Neuronal stem cell (in vitro differentiated cells): ENCODE measurements around the gene PROSER2.

ENCODE experiments used
- DNase-seq: peaks from one replicate; pipeline ENCODE4 v3.0.0-alpha.2; 2013; ENCODE audit warnings: low spot score
- H2AFZ ChIP-seq: one replicate; pipeline ENCODE4 v1.6.1; 2013; ENCODE audit warnings: mild to moderate bottlenecking, low read length, inconsistent platforms
- H2AK5ac ChIP-seq: 2 replicates; pipeline ENCODE4 v1.6.1; 2013; ENCODE audit warnings: low read depth, mild to moderate bottlenecking, inconsistent platforms, low read length, moderate library complexity, mixed read lengths
- H2BK120ac ChIP-seq: 2 replicates; pipeline ENCODE4 v1.6.1; 2013; ENCODE audit warnings: low read depth, mild to moderate bottlenecking, inconsistent platforms, low read length, moderate library complexity, mixed read lengths
- H2BK12ac ChIP-seq: one replicate; pipeline ENCODE4 v1.6.1; 2013; ENCODE audit warnings: low read length, inconsistent platforms
- H2BK15ac ChIP-seq: 2 replicates; pipeline ENCODE4 v1.6.1; 2013; ENCODE audit warnings: mild to moderate bottlenecking, low read length, inconsistent platforms, mixed read lengths
- H2BK5ac ChIP-seq: one replicate; pipeline ENCODE4 v1.6.1; 2013; ENCODE audit warnings: inconsistent platforms, mild to moderate bottlenecking, low read length, moderate library complexity
- H3K14ac ChIP-seq: one replicate; pipeline ENCODE4 v1.6.1; 2013; ENCODE audit warnings: low read length, inconsistent platforms
- H3K18ac ChIP-seq: 2 replicates; pipeline ENCODE4 v1.6.1; 2013; ENCODE audit warnings: low read length, inconsistent platforms
- H3K23ac ChIP-seq: 2 replicates; pipeline ENCODE4 v1.6.1; 2013; ENCODE audit warnings: low read depth, mild to moderate bottlenecking, mixed read lengths, low read length, inconsistent platforms; ENCODE audit not compliant: poor library complexity
- H3K27ac ChIP-seq: replicated peaks from 3 replicates; pipeline ENCODE4 v1.5.1; 2013; ENCODE audit warnings: low read length, inconsistent platforms
- H3K27me3 ChIP-seq, 3 experiments: 2 replicates each; pipeline ENCODE4 v1.6.1; 2013; ENCODE audit warnings: low read length in 3 of 3, mild to moderate bottlenecking in 2 of 3, inconsistent platforms in 1 of 3, low read depth in 1 of 3, mixed read lengths in 1 of 3, moderate library complexity in 1 of 3; ENCODE audit not compliant: control insufficient read depth in 3 of 3, insufficient read depth in 3 of 3
- H3K36me3 ChIP-seq, 2 donors: replicated peaks in 1 of 2; 2 replicates each; pipeline ENCODE4 v1.6.1; 2013; ENCODE audit warnings: low read length in 2 of 2; ENCODE audit not compliant: control insufficient read depth in 2 of 2, insufficient read depth in 2 of 2
- H3K4ac ChIP-seq: 2 replicates; pipeline ENCODE4 v1.6.1; 2013; ENCODE audit warnings: inconsistent platforms, mild to moderate bottlenecking, low read length, moderate library complexity
- H3K4me1 ChIP-seq, 2 donors: 1 replicate in 1 of 2; 2 replicates in 1 of 2; pipeline ENCODE4 v1.6.1; 2013; ENCODE audit warnings: low read length in 2 of 2, low read depth in 1 of 2; ENCODE audit not compliant: control insufficient read depth in 2 of 2, insufficient read depth in 1 of 2
- H3K4me2 ChIP-seq: one replicate; pipeline ENCODE4 v1.6.1; 2013; ENCODE audit warnings: mild to moderate bottlenecking, low read length, inconsistent platforms; ENCODE audit not compliant: insufficient read depth, poor library complexity, severe bottlenecking
- H3K4me3 ChIP-seq, 2 donors: 2 replicates each; pipeline ENCODE4 v1.5.1; 2013; ENCODE audit warnings: low read length in 2 of 2, mild to moderate bottlenecking in 2 of 2, inconsistent platforms in 1 of 2, moderate library complexity in 1 of 2
- H3K79me1 ChIP-seq: one replicate; pipeline ENCODE4 v1.6.1; 2013; ENCODE audit warnings: low read depth, mild to moderate bottlenecking, inconsistent platforms, low read length, moderate library complexity
- H3K9ac ChIP-seq: one replicate; pipeline ENCODE4 v1.6.1; 2013; ENCODE audit warnings: mild to moderate bottlenecking, low read depth, low read length, inconsistent platforms; ENCODE audit not compliant: poor library complexity
- H3K9me3 ChIP-seq, 2 donors: replicated peaks in 1 of 2; 2 replicates each; pipeline versions ENCODE3 to v1.6.1; 2013; ENCODE audit warnings: low read length in 2 of 2, mild to moderate bottlenecking in 2 of 2, inconsistent platforms in 1 of 2, low read depth in 1 of 2, mixed read lengths in 1 of 2, moderate library complexity in 1 of 2; ENCODE audit not compliant: control insufficient read depth in 2 of 2, insufficient read depth in 1 of 2
- H4K8ac ChIP-seq: one replicate; pipeline ENCODE4 v1.6.1; 2013; ENCODE audit warnings: low read depth, mild to moderate bottlenecking, inconsistent platforms, low read length, moderate library complexity
- H4K91ac ChIP-seq: one replicate; pipeline ENCODE4 v1.6.1; 2013; ENCODE audit warnings: low read length, low read depth, mild to moderate bottlenecking, inconsistent platforms; ENCODE audit not compliant: poor library complexity
- WGBS, 2 donors: extraction: QIAGEN DNeasy Blood & Tissue Kit; methylation state at CpG; one replicate each; pipeline ENCODE4 v1.1.7; 2013; ENCODE audit warnings: missing lambda C conversion rate in 2 of 2, mixed read lengths in 1 of 2; ENCODE audit not compliant: insufficient read length in 2 of 2, insufficient replicate concordance in 1 of 2; ENCODE audit errors: extremely low coverage in 2 of 2; 5-methylcytosine and 5-hydroxymethylcytosine counted together

Gene PROSER2

DNA sequence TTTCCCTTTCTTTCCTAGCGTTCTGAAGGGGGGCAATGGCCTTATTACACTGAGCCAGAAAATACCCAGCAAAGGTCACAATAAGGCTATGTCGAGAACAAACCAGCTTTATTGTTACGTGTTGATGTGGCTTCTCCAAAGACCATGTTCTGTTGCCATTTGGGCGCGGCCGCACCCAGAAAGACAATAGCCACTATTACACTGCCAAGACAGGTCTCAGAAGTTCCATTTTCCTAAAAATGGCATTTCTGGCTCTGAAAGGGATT, 77.8 kb downstream of the PROSER2 start:
- Histone ChIP-seq H3K23ac (no peak overlapping the region), H3K36me3 (no peaks in the 10 kb centered on the region), H4K8ac (no peak overlapping the region), H3K4me2 (no peak overlapping the region), H3K4me1 (peaks cover 0 to 6% of the 10 kb centered on the region in 2 donors), H2BK5ac (no peak overlapping the region), H2BK120ac (no peak overlapping the region), H2BK12ac (no peak overlapping the region), H3K4me3 (no peak overlapping the region), H3K18ac (no peak overlapping the region), H3K27me3 (no peaks in the 10 kb centered on the region), H3K4ac (no peak overlapping the region), H2AK5ac (peak overlapping the region; percentile 76), H2BK15ac (no peak overlapping the region), H3K79me1 (peaks cover 3% of the 10 kb centered on the region), H3K27ac (no peak overlapping the region), H3K9ac (no peak overlapping the region), H4K91ac (no peak overlapping the region), H3K14ac (no peak overlapping the region), H3K9me3 (peaks cover 0 to 1% of the 10 kb centered on the region in 2 donors), H2AFZ (no peak overlapping the region)
- WGBS, 2 donors = no CpG with 5 or more reads among the region's 6 CpGs
- DNase-seq = no peak

DNA sequence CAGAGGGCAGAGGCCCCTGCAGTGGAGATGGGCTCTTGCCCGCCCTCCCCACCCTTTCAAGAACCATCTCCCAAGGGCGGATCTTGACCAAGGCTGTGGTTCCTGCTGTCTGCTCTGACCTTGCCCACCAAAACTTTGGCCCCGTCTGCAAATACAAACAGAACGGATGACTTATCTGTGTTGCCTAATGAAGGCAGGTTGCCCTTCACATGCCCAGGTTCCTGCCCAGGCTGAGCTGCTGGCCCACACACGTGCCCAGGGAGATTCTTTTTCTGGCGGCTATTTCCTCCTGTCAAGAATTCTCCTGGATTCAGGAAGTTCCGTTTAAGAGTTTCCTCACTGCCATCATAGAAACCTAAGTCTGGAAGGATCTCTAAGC, 78.3 kb downstream of the PROSER2 start:
- Histone ChIP-seq H3K14ac (no peak overlapping the region), H3K79me1 (peaks cover 3% of the 10 kb centered on the region), H3K4me3 (no peak overlapping the region), H4K91ac (no peak overlapping the region), H3K27ac (no peak overlapping the region), H3K9ac (no peak overlapping the region), H4K8ac (no peak overlapping the region), H3K23ac (no peak overlapping the region), H3K18ac (no peak overlapping the region), H3K4me1 (peaks cover 0 to 6% of the 10 kb centered on the region in 2 donors), H2AFZ (peak overlapping the region; percentile 72), H3K4ac (no peak overlapping the region), H2BK12ac (no peak overlapping the region), H2AK5ac (no peak overlapping the region), H3K27me3 (no peaks in the 10 kb centered on the region), H3K36me3 (no peaks in the 10 kb centered on the region), H2BK15ac (no peak overlapping the region), H3K9me3 (peaks cover 0 to 1% of the 10 kb centered on the region in 2 donors), H2BK120ac (no peak overlapping the region), H3K4me2 (no peak overlapping the region), H2BK5ac (no peak overlapping the region)
- no CpG with 5 or more reads among the region's 7 CpGs for WGBS, 2 donors
- no peak for DNase-seq

DNA sequence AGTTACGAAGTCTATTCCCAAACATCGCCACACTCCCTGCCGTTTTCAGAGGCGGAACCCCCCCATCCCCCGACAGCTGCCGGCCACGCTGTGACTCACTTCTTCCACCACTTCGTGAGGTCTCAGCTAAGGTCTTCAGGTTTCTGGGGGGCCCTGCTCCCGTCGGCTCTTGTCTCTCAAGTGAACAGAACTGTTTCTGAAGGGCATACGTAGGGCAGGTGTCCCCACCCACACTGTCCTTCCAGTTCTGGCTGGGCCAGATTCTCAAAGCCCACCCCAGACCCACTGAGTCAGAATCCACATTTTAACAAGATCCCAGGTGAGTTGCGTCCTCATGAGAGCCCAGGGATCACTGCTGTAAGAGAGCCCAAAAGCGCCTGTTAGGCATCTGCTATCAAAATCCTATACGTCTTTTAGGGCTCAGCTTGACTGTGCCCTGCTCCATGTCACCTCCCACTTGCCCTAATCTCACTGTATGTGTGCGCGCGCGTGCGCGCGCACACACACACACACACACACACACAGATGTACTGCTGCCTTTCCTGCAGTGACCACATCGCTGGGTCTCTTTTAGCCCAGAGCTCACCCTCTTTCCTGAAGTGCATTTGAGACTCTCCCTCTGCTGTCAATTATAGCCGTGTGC, 78.8 kb downstream of the PROSER2 start:
- Histone ChIP-seq H3K79me1 (peaks cover 3% of the 10 kb centered on the region), H3K4me1 (peaks cover 0 to 6% of the 10 kb centered on the region in 2 donors), H4K8ac (no peak overlapping the region), H3K18ac (peak overlapping the region; percentile 29), H4K91ac (no peak overlapping the region), H2BK5ac (no peak overlapping the region), H3K9me3 (peaks cover 0 to 1% of the 10 kb centered on the region in 2 donors), H3K4me3 (no peak overlapping the region), H2AK5ac (no peak overlapping the region), H3K4me2 (no peak overlapping the region), H3K27ac (no peak overlapping the region), H3K36me3 (no peaks in the 10 kb centered on the region), H2BK15ac (no peak overlapping the region), H3K4ac (no peak overlapping the region), H3K14ac (no peak overlapping the region), H2AFZ (peak overlapping the region; percentile 72), H3K27me3 (no peaks in the 10 kb centered on the region), H2BK120ac (no peak overlapping the region), H3K9ac (no peak overlapping the region), H2BK12ac (no peak overlapping the region), H3K23ac (no peak overlapping the region)
- no peak for DNase-seq
- no CpG with 5 or more reads among the region's 23 CpGs for WGBS, 2 donors

DNA sequence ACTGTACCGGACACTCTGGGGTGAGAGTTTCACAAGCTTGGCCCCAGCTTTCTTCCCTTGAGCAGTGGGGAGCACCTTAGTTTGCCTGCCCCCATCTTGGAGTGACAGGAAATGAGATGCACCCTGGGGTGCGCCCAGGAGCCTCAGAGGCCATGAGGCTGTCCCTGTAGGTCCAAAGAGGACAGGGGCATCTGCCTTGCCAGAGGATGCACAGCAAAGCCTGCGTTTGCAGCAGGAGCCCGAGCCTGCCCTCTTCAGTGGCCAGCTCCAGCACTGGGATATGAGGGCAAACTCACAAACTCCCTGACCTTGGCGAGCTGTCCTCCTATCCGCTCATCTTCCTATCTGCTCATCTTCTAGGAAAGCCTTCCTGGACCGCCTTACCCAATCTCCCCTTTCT, 79.5 kb downstream of the PROSER2 start:
- Histone ChIP-seq H3K4me1 (peaks cover 0 to 6% of the 10 kb centered on the region in 2 donors), H3K9me3 (peaks cover 0 to 1% of the 10 kb centered on the region in 2 donors), H2BK5ac (no peak overlapping the region), H3K27ac (no peak overlapping the region), H4K8ac (no peak overlapping the region), H2AFZ (no peak overlapping the region), H3K27me3 (no peaks in the 10 kb centered on the region), H2BK15ac (no peak overlapping the region), H3K18ac (no peak overlapping the region), H2BK12ac (no peak overlapping the region), H3K79me1 (peaks cover 3% of the 10 kb centered on the region), H3K9ac (no peak overlapping the region), H3K4me2 (no peak overlapping the region), H3K4ac (no peak overlapping the region), H3K4me3 (no peak overlapping the region), H2BK120ac (no peak overlapping the region), H4K91ac (no peak overlapping the region), H2AK5ac (no peak overlapping the region), H3K23ac (no peak overlapping the region), H3K36me3 (no peaks in the 10 kb centered on the region), H3K14ac (no peak overlapping the region)
- no CpG with 5 or more reads among the region's 7 CpGs for WGBS, 2 donors
- DNase-seq = no peak
